ENCODE measurements around the gene GRIK4.

Gene GRIK4

GRCh38 chr11:120568572-120569307, 57.2 kb downstream of the GRIK4 start:
- no peak overlapping the region for H3K27ac ChIP-seq
- no peak for TF ChIP-seq Cebpa-rat (IDR thresholded peaks at IDR 0.05)
- no peak overlapping the region for H3K4me3 ChIP-seq
- no peak overlapping the region for H3K4me2 ChIP-seq
- H3K27me3 ChIP-seq = peaks cover 21% of the 10 kb centered on the region
- peaks cover 18% of the 10 kb centered on the region for H3K4me1 ChIP-seq
- no peaks in the 10 kb centered on the region for H3K9me3 ChIP-seq
- no peaks in the 10 kb centered on the region for H4K20me1 ChIP-seq
- H3K9ac ChIP-seq = no peak overlapping the region
- H3K36me3 ChIP-seq = no peaks in the 10 kb centered on the region

GRCh38 chr11:120569861-120570260, 58.3 kb downstream of the GRIK4 start:
- Histone ChIP-seq H3K9me3 (no peaks in the 10 kb centered on the region), H3K4me1 (peaks cover 8% of the 10 kb centered on the region), H3K4me2 (no peak overlapping the region), H3K9ac (no peak overlapping the region), H3K4me3 (no peak overlapping the region), H3K27ac (no peak overlapping the region), H4K20me1 (no peaks in the 10 kb centered on the region), H3K27me3 (peaks cover 11% of the 10 kb centered on the region; the same call in 1 of the 2 replicates), H3K36me3 (no peaks in the 10 kb centered on the region)
- no peak for TF ChIP-seq Cebpa-rat (IDR thresholded peaks at IDR 0.05)

- H3K4me3 ChIP-seq = no peak overlapping the region
- no peak for TF ChIP-seq Cebpa-rat (IDR thresholded peaks at IDR 0.05)
- no peak overlapping the region for H3K9ac ChIP-seq
- H4K20me1 ChIP-seq = no peaks in the 10 kb centered on the region
- H3K36me3 ChIP-seq = no peaks in the 10 kb centered on the region
- H3K27me3 ChIP-seq = no peaks in the 10 kb centered on the region
- H3K4me2 ChIP-seq = no peak overlapping the region
- no peak overlapping the region for H3K27ac ChIP-seq
- H3K4me1 ChIP-seq = no peaks in the 10 kb centered on the region
- no peaks in the 10 kb centered on the region for H3K9me3 ChIP-seq
These were observed 59.9 kb downstream of the GRIK4 start for GRCh38 chr11:120571476-120571875.

GRCh38 chr11:120573756-120574354, 62.3 kb downstream of the GRIK4 start:
- H3K4me3 ChIP-seq = no peak overlapping the region
- no peaks in the 10 kb centered on the region for H3K9me3 ChIP-seq
- no peak for TF ChIP-seq Cebpa-rat (IDR thresholded peaks at IDR 0.05)
- no peak overlapping the region for H3K27ac ChIP-seq
- no peaks in the 10 kb centered on the region for H3K27me3 ChIP-seq
- H3K4me1 ChIP-seq = no peaks in the 10 kb centered on the region; the same call in 1 of the 2 replicates
- H3K4me2 ChIP-seq = no peak overlapping the region
- H4K20me1 ChIP-seq = no peaks in the 10 kb centered on the region
- no peak overlapping the region for H3K9ac ChIP-seq
- no peaks in the 10 kb centered on the region for H3K36me3 ChIP-seq

- Histone ChIP-seq H3K27ac (no peak overlapping the region), H3K36me3 (no peaks in the 10 kb centered on the region), H3K4me1 (no peaks in the 10 kb centered on the region; the same call in 1 of the 2 replicates), H3K9ac (no peak overlapping the region), H3K4me3 (no peak overlapping the region), H3K4me2 (no peak overlapping the region), H3K27me3 (no peaks in the 10 kb centered on the region), H3K9me3 (no peaks in the 10 kb centered on the region), H4K20me1 (no peaks in the 10 kb centered on the region)
- no peak for TF ChIP-seq Cebpa-rat (IDR thresholded peaks at IDR 0.05)
These were observed 63.3 kb downstream of the GRIK4 start for GRCh38 chr11:120574876-120575275.

GRCh38 chr11:120575461-120575860, 63.9 kb downstream of the GRIK4 start:
- Histone ChIP-seq H3K27ac (no peak overlapping the region), H3K4me1 (no peaks in the 10 kb centered on the region; the same call in 1 of the 2 replicates), H3K4me3 (no peak overlapping the region), H3K9ac (no peak overlapping the region), H4K20me1 (no peaks in the 10 kb centered on the region), H3K9me3 (no peaks in the 10 kb centered on the region), H3K27me3 (no peaks in the 10 kb centered on the region), H3K4me2 (no peak overlapping the region), H3K36me3 (no peaks in the 10 kb centered on the region)
- TF ChIP-seq Cebpa-rat (IDR thresholded peaks at IDR 0.05) = no peak

GRCh38 chr11:120576606-120577005, 65.1 kb downstream of the GRIK4 start:
- Histone ChIP-seq H3K27me3 (no peaks in the 10 kb centered on the region), H3K4me3 (no peak overlapping the region), H3K9me3 (no peaks in the 10 kb centered on the region), H3K4me2 (no peak overlapping the region), H3K9ac (no peak overlapping the region), H3K27ac (no peak overlapping the region), H3K4me1 (no peaks in the 10 kb centered on the region; the same call in 1 of the 2 replicates), H4K20me1 (no peaks in the 10 kb centered on the region), H3K36me3 (no peaks in the 10 kb centered on the region)
- TF ChIP-seq Cebpa-rat (IDR thresholded peaks at IDR 0.05) = no peak

- H3K4me1 ChIP-seq = no peaks in the 10 kb centered on the region; the same call in 1 of the 2 replicates
- no peaks in the 10 kb centered on the region for H3K27me3 ChIP-seq
- H3K36me3 ChIP-seq = no peaks in the 10 kb centered on the region
- H4K20me1 ChIP-seq = no peaks in the 10 kb centered on the region
- no peak overlapping the region for H3K4me3 ChIP-seq
- H3K9me3 ChIP-seq = no peaks in the 10 kb centered on the region
- no peak overlapping the region for H3K9ac ChIP-seq
- no peak for TF ChIP-seq Cebpa-rat (IDR thresholded peaks at IDR 0.05)
- no peak overlapping the region for H3K27ac ChIP-seq
- no peak overlapping the region for H3K4me2 ChIP-seq
These were observed 65.5 kb downstream of the GRIK4 start for GRCh38 chr11:120577041-120577440.

GRCh38 chr11:120577624-120578363, 66.2 kb downstream of the GRIK4 start:
- Histone ChIP-seq H3K4me1 (no peaks in the 10 kb centered on the region; the same call in 1 of the 2 replicates), H3K9me3 (no peaks in the 10 kb centered on the region; the same call in 1 of the 2 replicates), H3K9ac (no peak overlapping the region), H3K27me3 (no peaks in the 10 kb centered on the region), H3K4me3 (no peak overlapping the region), H4K20me1 (no peaks in the 10 kb centered on the region), H3K4me2 (no peak overlapping the region), H3K36me3 (no peaks in the 10 kb centered on the region), H3K27ac (no peak overlapping the region)
- no peak for TF ChIP-seq Cebpa-rat (IDR thresholded peaks at IDR 0.05)
